ENCODE data around the gene AQP10. TPM values are rescaled to one million over a fixed set of nuclear protein-coding genes. Genes with fewer than 3 reads are reported as not detected.
"Not testable (repeated sequence)": the region's sequence is repeated elsewhere in the genome, so short reads cannot be mapped to it uniquely, and the experiment has no call there.

The AQP10 gene
- total and polyA plus RNA-seq, 8 donors: 0.07 to 0.09 TPM; not detected in 6

DNA sequence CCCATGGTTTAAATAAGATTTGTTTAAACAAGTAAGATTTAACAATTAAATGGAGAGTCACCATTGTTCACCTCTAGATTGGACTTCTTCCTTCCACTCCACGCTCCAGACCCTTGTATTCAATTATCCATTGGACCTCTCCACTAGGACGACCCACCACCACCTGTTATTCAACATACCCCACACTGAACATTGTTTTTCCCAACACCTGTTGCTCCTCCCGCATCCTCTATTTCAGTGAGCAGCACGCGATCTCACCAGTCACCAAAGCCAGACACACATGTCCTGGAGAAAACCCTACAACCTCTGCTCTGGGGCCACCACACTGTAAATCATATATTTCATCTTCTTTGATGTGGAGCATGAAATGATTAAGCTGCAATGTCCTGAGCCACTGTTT lies 33.1 kb downstream of the AQP10 start:
- Histone ChIP-seq H3K36me3 (no peaks in the 10 kb centered on the region), H3K4me3 (no peak overlapping the region), H3K4me1 (peaks cover 12 to 23% (median 19%) of the 10 kb centered on the region in 3 donors), H3K27ac (peak overlapping the region in 1 of 4 donors; percentile 49), H3K27me3 (no peaks in the 10 kb centered on the region), H3K9me3 (no peaks in the 10 kb centered on the region)
- TF ChIP-seq, protein P1, sequence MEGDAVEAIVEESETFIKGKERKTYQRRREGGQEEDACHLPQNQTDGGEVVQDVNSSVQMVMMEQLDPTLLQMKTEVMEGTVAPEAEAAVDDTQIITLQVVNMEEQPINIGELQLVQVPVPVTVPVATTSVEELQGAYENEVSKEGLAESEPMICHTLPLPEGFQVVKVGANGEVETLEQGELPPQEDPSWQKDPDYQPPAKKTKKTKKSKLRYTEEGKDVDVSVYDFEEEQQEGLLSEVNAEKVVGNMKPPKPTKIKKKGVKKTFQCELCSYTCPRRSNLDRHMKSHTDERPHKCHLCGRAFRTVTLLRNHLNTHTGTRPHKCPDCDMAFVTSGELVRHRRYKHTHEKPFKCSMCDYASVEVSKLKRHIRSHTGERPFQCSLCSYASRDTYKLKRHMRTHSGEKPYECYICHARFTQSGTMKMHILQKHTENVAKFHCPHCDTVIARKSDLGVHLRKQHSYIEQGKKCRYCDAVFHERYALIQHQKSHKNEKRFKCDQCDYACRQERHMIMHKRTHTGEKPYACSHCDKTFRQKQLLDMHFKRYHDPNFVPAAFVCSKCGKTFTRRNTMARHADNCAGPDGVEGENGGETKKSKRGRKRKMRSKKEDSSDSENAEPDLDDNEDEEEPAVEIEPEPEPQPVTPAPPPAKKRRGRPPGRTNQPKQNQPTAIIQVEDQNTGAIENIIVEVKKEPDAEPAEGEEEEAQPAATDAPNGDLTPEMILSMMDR (IDR thresholded peaks at IDR 0.05): no peak
- FAIRE-seq (no peak), DNase-seq (no peak), ATAC-seq (no peak)
- intact Hi-C loops (cut with DNase I): no loop called here
- WGBS, 2 donors: 65 to 69% methylated on average over 5 of the region's 5 CpGs

DNA sequence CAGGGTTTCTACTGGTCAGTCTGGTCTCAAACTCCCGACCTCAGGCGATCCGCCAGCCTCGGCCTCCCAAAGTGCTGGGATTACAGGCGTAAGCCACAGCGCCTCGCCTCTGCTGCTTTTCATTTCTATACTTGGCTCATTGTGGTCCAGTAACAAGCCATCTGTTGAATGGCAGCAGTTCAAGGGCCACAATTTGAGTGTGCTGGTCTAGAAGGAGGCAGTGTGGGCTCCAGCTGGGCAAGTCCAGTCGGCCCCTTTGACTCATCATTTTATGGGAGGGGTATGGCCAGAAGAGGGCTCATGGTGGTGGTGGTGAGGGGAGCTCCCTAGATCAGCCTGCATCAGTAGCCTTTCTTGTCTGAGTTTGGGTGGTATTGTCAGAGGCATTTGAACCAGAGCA lies 37.6 kb downstream of the AQP10 start:
- Histone ChIP-seq H3K27ac (no peak overlapping the region), H3K36me3 (no peaks in the 10 kb centered on the region), H3K27me3 (no peaks in the 10 kb centered on the region), H3K9me3 (no peaks in the 10 kb centered on the region), H3K4me3 (no peak overlapping the region), H3K4me1 (peaks cover 0 to 4% (median 3%) of the 10 kb centered on the region in 3 donors)
- no peak for FAIRE-seq
- intact Hi-C loops (cut with DNase I): no loop called here
- 88% methylated on average over 8 of the region's 8 CpGs for WGBS, 2 donors
- TF ChIP-seq, protein P1 (IDR thresholded peaks at IDR 0.05): no peak
- no peak for ATAC-seq
- DNase-seq: no peak

DNA sequence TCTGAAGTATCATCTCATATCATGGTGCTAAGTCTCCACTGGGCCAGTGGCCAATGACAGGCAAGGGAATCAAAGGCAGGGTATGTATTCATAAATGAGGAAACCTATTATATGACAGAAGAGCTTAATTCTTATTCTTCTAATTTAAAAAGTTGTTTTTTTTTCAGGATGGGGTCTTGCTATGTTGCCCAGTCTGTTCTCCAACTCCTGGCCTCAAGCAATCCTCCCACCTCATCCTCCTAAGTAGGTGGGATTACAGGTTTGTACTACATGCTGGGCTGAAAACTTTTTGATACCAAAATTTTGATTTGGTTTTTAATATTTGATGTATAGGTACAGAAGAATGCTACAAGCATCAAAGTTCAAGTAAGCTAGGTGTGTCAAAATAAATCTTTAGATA lies 39.4 kb downstream of the AQP10 start:
- Histone ChIP-seq H3K4me3 (no peak overlapping the region), H3K27me3 (no peaks in the 10 kb centered on the region), H3K27ac (no peak overlapping the region), H3K9me3 (no peaks in the 10 kb centered on the region), H3K4me1 (no peaks in the 10 kb centered on the region), H3K36me3 (no peaks in the 10 kb centered on the region)
- no peak for ATAC-seq
- DNase-seq: no peak
- no peak for FAIRE-seq
- TF ChIP-seq, protein P1 (IDR thresholded peaks at IDR 0.05): no peak
- intact Hi-C loops (cut with DNase I): no loop called here

DNA sequence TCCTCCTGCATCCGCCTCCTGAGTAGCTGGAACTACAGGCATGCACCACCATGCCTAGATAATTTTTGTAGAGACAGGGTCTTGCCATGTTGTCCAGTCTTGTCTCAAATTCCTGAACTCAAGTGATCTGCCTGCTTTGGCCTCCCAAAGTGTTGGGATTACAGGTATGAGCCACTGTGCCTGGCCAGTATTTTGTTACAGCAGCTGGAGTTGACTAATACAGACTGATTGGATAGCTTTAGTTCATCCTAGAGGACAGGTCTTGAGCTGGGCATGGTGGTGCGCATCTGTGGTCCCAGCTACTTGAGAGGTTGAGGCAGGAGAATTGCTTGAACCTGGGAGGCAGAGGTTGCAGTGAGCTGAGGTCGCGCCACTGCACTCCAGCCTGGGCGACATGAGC lies 40.0 kb downstream of the AQP10 start:
- FAIRE-seq; H3K9me3 ChIP-seq; H3K4me3 ChIP-seq; H3K4me1 ChIP-seq; intact Hi-C loops (cut with DNase I); ATAC-seq; H3K27ac ChIP-seq; DNase-seq; H3K36me3 ChIP-seq; H3K27me3 ChIP-seq: not testable (repeated sequence)
- WGBS, 2 donors: 90 to 94% methylated on average over 5 of the region's 5 CpGs

DNA sequence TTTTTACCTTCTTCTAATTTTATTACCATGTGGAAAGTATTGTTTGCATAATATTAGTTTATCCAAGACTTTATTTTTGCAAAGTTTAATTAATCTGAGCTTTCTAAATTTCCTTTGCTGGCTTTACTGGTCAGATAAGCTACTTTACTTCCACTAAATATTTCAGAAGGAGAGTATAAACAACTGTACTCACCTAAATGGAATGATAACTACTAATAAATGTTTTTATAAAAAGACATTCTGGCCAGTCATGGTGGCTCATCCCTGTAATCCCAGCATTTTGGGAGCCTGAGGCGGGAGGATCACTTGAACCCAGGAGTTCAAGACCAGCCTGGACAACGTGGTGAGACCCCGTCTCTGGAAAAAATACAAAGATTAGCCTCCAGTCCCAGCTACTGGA lies 40.5 kb downstream of the AQP10 start:
- Histone ChIP-seq H3K27me3 (no peaks in the 10 kb centered on the region), H3K9me3 (no peaks in the 10 kb centered on the region), H3K27ac (no peak overlapping the region), H3K4me1 (no peaks in the 10 kb centered on the region), H3K36me3 (no peaks in the 10 kb centered on the region), H3K4me3 (no peak overlapping the region)
- TF ChIP-seq, protein P1 (IDR thresholded peaks at IDR 0.05): no peak
- 67 to 74% methylated on average over 3 of the region's 3 CpGs for WGBS, 2 donors
- DNase-seq: no peak
- FAIRE-seq: no peak
- ATAC-seq: no peak
- intact Hi-C loops (cut with DNase I): no loop called here

DNA sequence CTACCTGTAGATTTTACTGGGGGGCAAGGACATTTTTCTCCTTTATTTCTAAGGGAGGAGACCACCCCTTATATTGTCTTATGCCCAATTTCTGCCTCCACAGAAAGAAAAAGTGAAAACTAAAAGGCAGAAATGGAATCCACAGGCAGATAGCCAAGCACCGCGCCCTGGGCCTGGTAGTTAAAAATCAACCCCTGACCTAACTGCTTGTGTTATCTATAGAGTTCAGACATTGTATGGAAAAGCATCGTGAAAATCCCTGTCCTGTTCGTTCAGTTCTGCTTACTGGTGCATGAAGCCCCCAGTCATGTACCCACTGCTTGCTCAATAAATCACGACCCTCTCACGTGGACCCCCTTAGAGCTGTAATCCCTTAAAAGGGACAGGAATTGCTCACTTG lies 50.5 kb downstream of the AQP10 start:
- no peak for ATAC-seq
- Histone ChIP-seq H3K4me1 (no peaks in the 10 kb centered on the region), H3K27ac (no peak overlapping the region), H3K9me3 (no peaks in the 10 kb centered on the region), H3K27me3 (no peaks in the 10 kb centered on the region), H3K36me3 (no peaks in the 10 kb centered on the region), H3K4me3 (no peak overlapping the region)
- FAIRE-seq: no peak
- TF ChIP-seq, protein P1 (IDR thresholded peaks at IDR 0.05): no peak
- 55 to 68% methylated on average over 6 of the region's 6 CpGs for WGBS, 2 donors
- intact Hi-C loops (cut with DNase I): no loop called here
- DNase-seq: no peak

DNA sequence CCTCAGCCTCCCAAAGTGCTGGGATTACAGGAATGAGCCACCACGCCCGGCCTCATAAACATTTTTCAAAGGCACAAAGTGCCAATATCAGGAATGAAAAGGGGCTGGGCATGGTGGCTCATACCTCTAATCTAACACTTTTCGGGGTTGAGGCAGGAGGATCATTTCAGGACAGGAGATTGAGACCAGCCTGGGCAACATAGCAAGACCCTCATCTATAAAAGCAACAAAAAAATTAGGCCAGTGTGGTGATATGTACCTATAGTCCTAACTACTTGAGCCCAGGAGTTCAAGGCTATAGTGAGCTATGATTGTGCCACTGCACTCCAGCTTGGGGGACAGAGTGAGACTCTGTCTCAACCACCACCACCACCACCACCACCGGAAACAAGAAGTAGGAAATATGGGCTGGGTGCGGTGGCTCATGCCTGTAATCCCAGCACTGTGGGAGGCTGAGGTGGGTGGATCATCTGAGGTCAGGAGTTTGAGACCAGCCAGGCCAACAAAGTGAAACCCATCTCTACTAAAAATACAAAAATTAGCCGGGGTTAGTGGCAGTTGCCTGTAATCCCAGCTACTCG lies 53.0 kb downstream of the AQP10 start:
- DNase-seq; H3K4me3 ChIP-seq; intact Hi-C loops (cut with DNase I); FAIRE-seq; H3K4me1 ChIP-seq; ATAC-seq; H3K36me3 ChIP-seq; H3K27ac ChIP-seq; H3K27me3 ChIP-seq; H3K9me3 ChIP-seq: not testable (repeated sequence)
- WGBS, 2 donors: 78 to 80% methylated on average over 7 of the region's 7 CpGs

All from pancreas (tissue), 10 donors.